SK-N-SH treated with all-trans-retinoic acid at 6 μM for 48 hours (cell line): ENCODE results near the gene VANGL1.

Source experiments
- OSR1 ChIP-seq: fragments of 250-450 bp; sonication (Bioruptor Pico); IDR thresholded peaks from 2 replicates; pipeline ENCODE4 v1.8.0; 2022; ENCODE audit warnings: moderate library complexity, mild to moderate bottlenecking, inconsistent platforms
- PATZ1 ChIP-seq: fragments of 250-450 bp; sonication (Bioruptor Pico); IDR thresholded peaks from 2 replicates; pipeline ENCODE4 v1.8.0; 2020; ENCODE audit warnings: mild to moderate bottlenecking, moderate library complexity, borderline replicate concordance
- ZNF70 ChIP-seq: fragments of 450-650 bp; formaldehyde crosslinking; IDR thresholded peaks from 2 replicates; pipeline ENCODE4 v1.5.0; 2020; ENCODE audit warnings: mild to moderate bottlenecking, moderate library complexity

- TF ChIP-seq OSR1 (CRISPR knock-in tag) (no peak), ZNF70 (CRISPR knock-in tag) (no peak), PATZ1 (CRISPR knock-in tag) (no peak)
These were observed 14.8 kb downstream of the VANGL1 start for GRCh38 chr1:115656461-115657077.
